Mesothelial cell of epicardium (in vitro differentiated cells): ENCODE measurements around the gene EPHA6. TPM values are rescaled to one million over a fixed set of nuclear protein-coding genes. Genes with fewer than 3 reads are reported as not detected.

ENCODE experiments used
- DNase-seq, 2 experiments: peaks; one replicate each; pipeline ENCODE4 v3.0.0; 2021; ENCODE audit warnings: low spot score in 2 of 2; ENCODE audit not compliant: unreplicated experiment in 2 of 2
- H3K27ac Mint-ChIP-seq: 2 replicates; pipeline ENCODE4 v1.8.0; 2021; ENCODE audit warnings: mixed read lengths
- H3K27me3 Mint-ChIP-seq: 2 replicates; pipeline ENCODE4 v1.8.0; 2021; ENCODE audit warnings: low read depth, mixed read lengths
- H3K36me3 Mint-ChIP-seq: 2 replicates; pipeline ENCODE4 v1.8.0; 2021; ENCODE audit warnings: mixed read lengths
- H3K4me1 Mint-ChIP-seq: 2 replicates; pipeline ENCODE4 v1.8.0; 2021; ENCODE audit warnings: mixed read lengths
- H3K4me3 Mint-ChIP-seq: 2 replicates; pipeline ENCODE4 v1.8.0; 2021; ENCODE audit warnings: mild to moderate bottlenecking, moderate library complexity, mixed read lengths
- H3K9me3 Mint-ChIP-seq: 2 replicates; pipeline ENCODE4 v1.8.0; 2021; ENCODE audit warnings: mixed read lengths
- total RNA-seq: library from RNA; stranded (reverse); gene quantifications from 3 replicates; pipeline ENCODE4 v1.2.1, GENCODE V29; 2021
- TF ChIP-seq, protein P1 (sequence below): fragments of 200-600 bp; sonication (generic); IDR thresholded peaks from one replicate; pipeline ENCODE4 v1.5.0; 2021; ENCODE audit warnings: antibody characterized with exemption; ENCODE audit not compliant: unreplicated experiment

EPHA6 gene
- 39.1 to 43.3 TPM (median 39.5 TPM) in 3 replicates for total RNA-seq

DNA sequence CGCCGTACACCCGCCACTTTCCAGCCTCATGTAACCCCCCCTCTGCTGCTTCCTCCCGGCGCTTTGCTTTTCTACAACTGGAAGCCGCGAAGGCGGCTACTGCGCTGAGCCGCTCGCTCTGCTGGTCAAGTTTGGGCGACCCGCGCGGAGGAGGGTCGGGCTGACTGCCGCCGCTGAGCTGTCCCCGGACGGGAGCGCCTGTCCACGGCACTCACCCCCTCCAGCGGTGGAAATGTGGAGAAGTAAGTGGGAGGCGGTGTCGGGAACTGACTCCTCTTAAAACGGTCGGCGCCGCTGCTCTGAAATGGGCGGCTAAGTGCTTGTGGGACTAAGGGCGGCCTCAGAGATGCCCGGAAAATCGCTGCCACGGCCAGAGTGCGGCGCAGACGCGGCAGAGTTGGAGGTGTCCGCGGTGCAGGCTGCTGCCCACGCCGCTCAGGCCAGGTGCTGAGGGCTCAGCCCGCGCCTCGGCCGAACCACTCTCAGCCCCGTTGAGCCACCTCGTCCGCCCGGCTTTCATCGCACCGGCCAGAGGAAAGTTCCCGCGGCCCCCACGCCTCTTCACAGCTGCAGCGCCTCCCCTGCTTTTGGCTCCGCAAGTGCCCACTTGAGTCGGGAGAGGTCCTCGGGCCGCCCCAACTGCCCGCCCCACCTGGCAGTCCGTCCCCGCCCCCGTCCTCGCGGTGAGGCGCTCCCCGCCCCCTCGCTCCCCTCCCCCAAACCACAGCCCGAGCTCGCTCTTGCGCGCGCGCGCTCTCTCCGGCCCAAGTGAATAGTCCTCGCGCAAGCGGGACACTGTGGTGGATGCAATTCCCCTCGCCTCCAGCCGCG is at the start of gene EPHA6:
TSS of gene EPHA6 (plus strand) at position 775 of the 831 bp plus-strand sequence.
- DNase-seq: peak in 1 of 2 experiments; percentile 71
- Mint-ChIP-seq H3K27ac (peak within 1 kb of the TSS; percentile 72), H3K4me3 (peak within 1 kb of the TSS; percentile 92), H3K4me1 (peaks cover 18% of the 10 kb centered on the region), H3K36me3 (no peaks in the 10 kb centered on the region), H3K27me3 (peaks cover 25% of the 10 kb centered on the region), H3K9me3 (no peaks in the 10 kb centered on the region)
- TF ChIP-seq, protein P1, sequence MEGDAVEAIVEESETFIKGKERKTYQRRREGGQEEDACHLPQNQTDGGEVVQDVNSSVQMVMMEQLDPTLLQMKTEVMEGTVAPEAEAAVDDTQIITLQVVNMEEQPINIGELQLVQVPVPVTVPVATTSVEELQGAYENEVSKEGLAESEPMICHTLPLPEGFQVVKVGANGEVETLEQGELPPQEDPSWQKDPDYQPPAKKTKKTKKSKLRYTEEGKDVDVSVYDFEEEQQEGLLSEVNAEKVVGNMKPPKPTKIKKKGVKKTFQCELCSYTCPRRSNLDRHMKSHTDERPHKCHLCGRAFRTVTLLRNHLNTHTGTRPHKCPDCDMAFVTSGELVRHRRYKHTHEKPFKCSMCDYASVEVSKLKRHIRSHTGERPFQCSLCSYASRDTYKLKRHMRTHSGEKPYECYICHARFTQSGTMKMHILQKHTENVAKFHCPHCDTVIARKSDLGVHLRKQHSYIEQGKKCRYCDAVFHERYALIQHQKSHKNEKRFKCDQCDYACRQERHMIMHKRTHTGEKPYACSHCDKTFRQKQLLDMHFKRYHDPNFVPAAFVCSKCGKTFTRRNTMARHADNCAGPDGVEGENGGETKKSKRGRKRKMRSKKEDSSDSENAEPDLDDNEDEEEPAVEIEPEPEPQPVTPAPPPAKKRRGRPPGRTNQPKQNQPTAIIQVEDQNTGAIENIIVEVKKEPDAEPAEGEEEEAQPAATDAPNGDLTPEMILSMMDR: peak; percentile 20

- no peaks in the 10 kb centered on the region for H3K27me3 Mint-ChIP-seq
Observed at GRCh38 chr3:96776818-96777217, 37.6 kb upstream of the EPHA6 start.

DNA sequence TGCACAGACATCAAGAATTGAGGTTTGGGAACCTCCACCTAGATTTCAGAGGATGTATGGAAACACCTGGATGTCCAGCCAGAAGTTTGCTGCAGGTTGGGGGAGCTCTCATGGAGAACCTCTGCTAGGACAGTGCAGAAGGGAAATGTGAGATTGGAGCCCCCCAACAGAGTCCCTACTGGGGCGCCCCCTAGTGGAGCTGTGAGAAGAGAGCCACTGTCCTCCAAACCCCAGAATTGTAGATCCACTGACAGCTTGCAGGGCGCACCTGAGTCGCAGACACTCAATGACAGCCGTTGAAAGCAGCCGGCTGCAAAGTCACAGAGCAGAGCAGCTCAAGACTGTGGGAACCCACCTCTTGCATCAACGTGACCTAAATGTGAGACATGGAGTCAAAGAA is 34.6 kb upstream of the EPHA6 start:
- DNase-seq: no peak

More at GRCh38 chr3:96776818-96777217, 37.6 kb upstream of the EPHA6 start:
- peaks cover 3% of the 10 kb centered on the region for H3K36me3 Mint-ChIP-seq
- H3K4me3 Mint-ChIP-seq: no peak overlapping the region
- H3K4me1 Mint-ChIP-seq: no peaks in the 10 kb centered on the region
- no peak overlapping the region for H3K27ac Mint-ChIP-seq
- TF ChIP-seq, protein P1: no peak
- DNase-seq: no peak
- H3K9me3 Mint-ChIP-seq: peaks cover 56% of the 10 kb centered on the region

DNA sequence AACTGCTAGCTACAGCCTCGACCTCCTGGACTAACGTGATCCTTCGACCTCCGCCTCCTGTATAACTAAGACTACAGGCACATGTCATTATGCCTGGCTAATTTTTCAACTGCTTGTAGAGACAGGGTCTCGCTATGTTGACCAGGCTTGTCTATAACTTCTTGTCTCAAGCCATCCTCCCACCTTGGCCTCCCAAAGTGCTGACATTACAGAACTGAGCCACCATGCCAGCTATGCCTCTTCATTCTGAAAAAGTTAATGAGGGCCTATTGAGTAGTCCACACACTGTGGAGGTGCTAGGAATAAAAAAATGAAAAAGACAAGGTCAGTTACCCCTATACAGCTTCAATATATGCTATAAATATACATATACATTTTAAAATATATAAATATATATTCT is 18.3 kb upstream of the EPHA6 start:
- Mint-ChIP-seq H3K36me3 (no peaks in the 10 kb centered on the region), H3K27ac (no peak overlapping the region)
- TF ChIP-seq, protein P1: no peak

More for the DNA sequence above, 34.6 kb upstream of the EPHA6 start:
- Mint-ChIP-seq H3K4me3 (no peak overlapping the region), H3K4me1 (no peaks in the 10 kb centered on the region), H3K36me3 (no peaks in the 10 kb centered on the region), H3K9me3 (peaks cover 30% of the 10 kb centered on the region), H3K27ac (no peak overlapping the region), H3K27me3 (no peaks in the 10 kb centered on the region)
- TF ChIP-seq, protein P1: peak; percentile 35

DNA sequence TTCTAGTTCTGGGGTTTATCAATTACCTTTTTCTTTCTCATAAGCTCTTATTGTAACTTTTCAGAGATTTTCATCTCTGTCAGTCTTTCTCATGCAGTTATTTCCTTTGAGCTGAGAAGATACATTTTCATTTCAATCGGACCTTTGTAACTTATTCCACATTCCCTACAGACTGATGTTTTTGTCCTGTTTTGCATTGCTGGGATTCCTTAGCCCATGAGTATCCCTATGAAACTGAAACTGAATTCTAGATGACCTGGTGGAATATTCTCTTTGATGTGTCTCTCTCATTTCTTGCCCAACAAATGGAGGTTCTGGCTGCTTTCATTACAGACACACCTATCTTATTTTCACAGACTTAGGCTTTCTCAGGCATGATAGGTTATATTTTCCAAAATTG is 10.5 kb upstream of the EPHA6 start:
- TF ChIP-seq, protein P1: no peak
- no peaks in the 10 kb centered on the region for H3K36me3 Mint-ChIP-seq
- H3K9me3 Mint-ChIP-seq: no peaks in the 10 kb centered on the region
- no peaks in the 10 kb centered on the region for H3K27me3 Mint-ChIP-seq
- no peak overlapping the region for H3K4me3 Mint-ChIP-seq
- no peak overlapping the region for H3K27ac Mint-ChIP-seq
- peaks cover 6% of the 10 kb centered on the region for H3K4me1 Mint-ChIP-seq
- no peak for DNase-seq

More for the DNA sequence above, 18.3 kb upstream of the EPHA6 start:
- Mint-ChIP-seq H3K27me3 (no peaks in the 10 kb centered on the region), H3K4me3 (no peak overlapping the region), H3K9me3 (peaks cover 17% of the 10 kb centered on the region), H3K4me1 (no peaks in the 10 kb centered on the region)
- no peak for DNase-seq
